NCI-H345 (cell line): Measurements from ENCODE around the gene DBNL.
A peak's percentile ranks its signal among the peaks of the same experiment; 100 is the strongest.

ENCODE experiments used
- DNase-seq: peaks from one replicate; lab custom pipeline; 2025; lab: John Stamatoyannopoulos, UW

Gene DBNL

GRCh38 chr7:44078521-44078920, 34.0 kb downstream of the DBNL start:
- DNase-seq: no peak

DNA sequence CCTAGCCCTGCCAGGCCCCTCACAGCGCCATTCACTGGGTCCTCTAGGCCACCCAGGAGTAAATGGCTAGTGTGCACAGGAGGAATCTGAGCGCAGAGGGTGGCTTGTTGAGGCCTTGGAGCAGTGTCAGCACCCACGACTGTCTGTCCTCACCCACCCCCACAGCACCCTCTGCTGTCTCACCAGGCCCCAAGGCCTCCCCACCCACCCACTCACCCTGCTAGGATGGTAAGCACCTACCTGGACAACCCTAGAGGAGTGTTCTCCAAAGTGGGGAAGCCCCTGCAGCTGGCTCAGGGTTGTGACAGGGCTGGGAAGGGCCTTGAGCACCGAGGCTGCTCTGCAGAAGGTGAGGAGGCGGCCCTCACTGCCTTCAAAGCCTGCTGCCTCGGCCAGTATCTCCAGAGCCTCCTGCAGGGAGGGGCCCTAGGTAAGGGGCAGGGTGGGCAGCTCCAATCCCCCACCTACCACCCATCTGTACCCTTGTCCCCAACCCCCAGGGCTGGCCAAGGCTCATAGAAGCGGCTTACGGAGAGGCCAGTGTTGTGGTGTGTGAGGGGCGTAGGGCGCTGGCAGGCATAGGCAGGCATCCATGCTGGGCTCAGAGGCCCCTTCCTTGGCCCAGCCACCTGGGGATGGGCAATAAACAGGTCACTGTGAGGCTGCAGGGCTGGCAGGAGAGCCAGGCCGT, 35.0 kb downstream of the DBNL start:
- DNase-seq: no peak

DNA sequence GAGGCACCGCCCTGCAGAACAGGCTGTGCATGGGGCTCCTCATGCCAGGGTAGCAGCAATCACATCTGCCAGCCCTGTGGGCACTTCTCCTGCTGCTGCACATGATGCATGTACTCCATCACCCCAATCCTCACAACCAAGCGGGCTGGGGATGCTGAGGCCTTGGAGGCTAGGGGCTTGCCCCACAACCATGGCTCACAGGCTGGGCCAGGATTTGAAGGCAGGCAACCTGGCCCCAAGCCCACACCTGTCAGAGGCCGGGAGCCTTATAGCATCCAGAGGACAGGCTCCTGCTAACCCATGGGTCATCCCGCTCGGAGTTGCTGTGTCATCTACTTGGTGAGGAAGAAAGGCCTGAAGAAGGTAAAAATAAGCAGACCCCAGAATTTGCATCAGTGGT, 35.6 kb downstream of the DBNL start:
- DNase-seq: no peak

DNA sequence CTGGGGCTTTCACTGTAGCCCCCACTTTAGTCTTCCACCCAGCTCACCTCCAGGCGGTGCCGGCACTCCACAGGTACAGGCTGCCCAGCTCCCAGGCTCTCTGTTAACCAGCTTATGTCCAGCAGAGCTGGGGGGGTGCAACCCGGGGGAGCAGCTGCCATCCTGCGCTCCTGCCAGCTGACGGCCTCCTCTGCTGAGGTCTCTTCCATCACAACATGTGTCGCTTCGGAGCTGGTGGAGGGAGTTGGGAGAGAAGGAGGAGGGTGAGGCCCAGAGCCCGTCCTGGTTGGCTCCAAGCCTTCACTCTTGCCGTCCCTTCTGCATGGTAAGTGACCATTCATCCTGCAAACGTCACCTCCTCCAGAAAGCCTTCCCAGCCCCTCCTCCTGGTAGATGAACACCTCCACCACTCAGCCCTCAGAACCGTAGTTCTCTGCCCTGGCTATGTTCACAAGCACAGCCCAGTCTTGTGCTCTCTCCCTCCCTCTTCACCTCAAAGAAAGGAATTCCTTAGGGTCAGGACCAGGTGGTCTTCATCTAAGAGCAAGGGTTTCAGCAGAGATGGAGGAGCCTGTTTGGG, 36.3 kb downstream of the DBNL start:
- no peak for DNase-seq

DNA sequence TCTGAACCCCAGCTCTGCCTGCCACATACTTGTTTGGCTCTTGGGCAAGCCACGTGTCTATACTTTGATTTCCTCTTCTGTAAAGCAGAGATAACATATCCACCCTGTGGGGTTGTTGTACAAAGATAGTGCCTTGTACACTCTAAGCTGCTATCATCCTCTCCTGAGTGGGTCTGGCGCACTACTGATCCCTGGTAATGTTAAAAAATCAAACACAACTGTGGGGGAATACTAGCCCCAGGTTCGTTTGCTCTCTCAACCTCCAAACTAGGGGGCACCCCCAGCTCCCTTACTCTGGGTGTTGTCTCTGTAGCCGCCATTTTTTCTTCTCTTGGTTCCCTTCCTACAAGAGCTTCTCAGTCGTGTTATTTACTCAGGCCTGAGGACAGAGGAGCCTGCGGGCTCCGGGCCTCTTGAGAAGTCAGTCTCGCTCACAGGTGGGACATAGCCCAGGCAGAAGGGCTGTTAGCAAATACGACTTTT, 36.8 kb downstream of the DBNL start:
- DNase-seq: no peak

GRCh38 chr7:44082541-44083207, 38.2 kb downstream of the DBNL start:
- DNase-seq: peak; percentile 99

DNA sequence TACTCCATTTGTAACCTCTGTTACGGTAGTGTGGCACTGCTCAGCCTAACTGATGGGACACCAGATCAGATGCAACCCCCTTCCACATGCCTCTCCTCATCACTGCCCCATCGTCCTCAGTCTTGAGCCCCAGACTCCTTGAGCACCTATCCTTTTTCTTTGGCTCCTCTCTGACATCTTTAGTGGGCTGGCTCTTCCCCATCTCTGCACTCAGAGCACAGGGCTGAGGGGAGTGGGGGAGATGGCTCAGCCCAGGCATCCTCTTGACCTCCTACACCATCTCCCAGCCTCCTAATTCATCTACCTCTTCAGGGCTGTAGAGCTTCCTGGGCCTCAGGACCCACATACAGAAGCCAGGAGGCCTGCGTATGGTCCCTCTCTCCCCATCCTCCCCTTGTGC, 39.3 kb downstream of the DBNL start:
- DNase-seq: no peak

GRCh38 chr7:44084701-44085100, 40.2 kb downstream of the DBNL start:
- no peak for DNase-seq

DNA sequence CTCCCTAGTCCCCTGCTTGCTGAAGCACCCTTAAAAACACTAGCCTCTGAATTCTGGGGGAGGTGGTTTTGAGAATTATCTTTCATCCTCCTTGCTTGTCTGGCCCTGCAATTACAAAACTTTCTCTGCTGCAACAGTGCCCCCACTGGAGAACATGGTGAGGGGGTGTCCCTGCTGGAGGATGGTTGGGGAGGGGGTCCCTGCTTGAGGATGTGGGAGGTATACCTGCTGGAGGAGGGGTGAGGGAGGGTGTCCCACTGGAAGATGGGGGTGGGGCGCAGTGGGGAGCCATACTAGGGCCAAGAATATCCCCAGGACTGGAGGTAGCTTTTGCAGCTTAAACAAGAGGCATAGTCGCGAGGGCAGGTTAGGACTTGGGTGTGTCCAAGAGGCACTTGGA, 41.0 kb downstream of the DBNL start:
- no peak for DNase-seq

DNA sequence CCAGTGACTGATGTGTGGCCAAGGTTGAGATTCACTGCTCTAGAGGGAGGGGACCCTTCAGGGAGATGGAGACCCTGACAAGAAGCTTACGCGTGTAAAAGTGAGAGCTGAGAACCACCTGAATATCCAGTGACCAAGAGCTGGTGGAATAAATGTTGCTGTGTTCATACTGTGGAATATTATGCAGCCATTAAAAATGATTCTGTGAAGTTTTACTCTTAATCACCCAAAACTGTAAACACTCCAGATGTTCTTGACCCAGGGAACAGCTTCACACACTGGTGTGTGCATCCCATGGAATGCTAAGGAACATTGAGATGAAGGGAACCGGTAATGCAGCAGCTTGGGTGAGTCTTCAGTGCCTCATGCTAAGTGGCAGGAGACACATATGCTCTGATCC, 42.1 kb downstream of the DBNL start:
- no peak for DNase-seq

GRCh38 chr7:44087911-44088838, 43.7 kb downstream of the DBNL start:
- DNase-seq: no peak

DNA sequence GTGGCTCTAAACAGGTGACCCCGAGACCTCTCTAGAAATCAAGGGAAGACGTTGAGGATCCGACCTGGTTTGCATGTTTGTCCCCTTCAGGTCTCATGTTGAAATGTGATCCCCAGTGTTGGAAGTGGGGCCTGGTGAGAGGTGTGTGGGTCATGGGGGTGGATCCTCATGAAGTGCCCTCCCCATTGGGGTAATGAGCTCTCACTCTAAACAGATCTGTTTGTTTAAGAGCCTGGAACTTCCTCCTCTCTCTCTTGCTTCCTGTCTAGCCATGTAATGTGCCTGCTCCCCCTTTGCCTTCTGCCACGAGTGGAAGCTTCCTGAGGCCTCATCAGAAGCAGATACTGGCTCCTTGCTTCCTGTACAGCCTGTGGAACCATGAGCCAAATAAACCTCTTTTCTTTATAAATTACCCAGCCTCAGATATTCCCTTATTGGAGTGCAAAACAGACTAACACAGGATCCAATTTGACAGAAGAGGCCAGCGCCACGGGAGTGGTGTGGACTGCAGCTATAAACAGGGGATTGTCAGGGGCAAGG, 48.7 kb downstream of the DBNL start:
- no peak for DNase-seq

DNA sequence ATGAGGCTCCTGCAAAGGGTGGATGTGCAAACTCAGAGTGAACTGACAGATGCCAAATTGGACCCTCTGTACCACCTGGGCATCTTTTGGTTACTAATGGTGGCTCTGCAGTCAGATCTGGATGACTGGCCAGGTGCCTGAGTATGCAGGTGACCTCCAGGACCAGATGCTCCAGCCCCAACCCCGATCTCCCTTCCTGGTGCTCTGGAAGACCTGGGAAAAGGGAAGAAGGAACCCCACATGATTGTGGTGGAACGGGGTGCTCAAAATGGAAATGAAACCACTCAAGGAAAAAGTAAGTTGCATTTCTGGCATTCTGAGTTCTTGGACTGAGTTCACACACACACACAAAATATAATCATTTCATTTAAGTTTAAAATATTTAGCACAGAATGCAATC, 49.9 kb downstream of the DBNL start:
- DNase-seq: no peak

DNA sequence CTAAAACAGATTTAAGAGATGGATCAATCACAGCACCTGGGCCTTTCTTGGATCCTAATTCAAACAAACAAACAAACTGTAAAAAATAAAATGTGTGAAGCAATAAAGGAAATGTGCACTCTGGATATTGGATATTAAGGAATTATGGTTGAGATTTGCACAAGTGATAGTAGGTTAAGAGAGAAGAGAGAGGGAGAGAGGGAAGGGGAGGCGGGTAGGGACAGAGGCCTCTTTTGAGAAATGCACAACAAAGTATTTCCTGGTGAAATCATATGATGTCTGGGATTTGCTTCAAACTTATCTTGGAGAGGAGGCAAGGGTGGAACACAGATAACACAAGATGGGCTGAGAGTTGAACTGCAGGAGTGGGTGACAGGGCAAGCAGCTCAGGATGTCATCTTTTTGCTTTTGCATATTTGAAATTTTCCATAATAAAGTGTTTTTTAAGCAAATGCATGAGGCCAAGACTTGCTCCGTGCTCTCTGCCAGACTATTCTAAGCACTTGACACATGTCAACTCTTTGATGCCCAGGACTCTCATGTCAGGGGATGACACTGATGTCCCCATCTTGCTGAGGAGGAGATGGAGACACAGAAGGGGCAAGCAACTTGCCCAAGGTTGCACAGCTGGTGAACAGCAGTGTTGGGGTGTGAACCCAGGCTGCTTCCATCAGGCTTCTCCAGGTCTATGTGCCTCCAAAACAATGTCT, 50.5 kb downstream of the DBNL start:
- no peak for DNase-seq

GRCh38 chr7:44095781-44096180, 51.3 kb downstream of the DBNL start:
- DNase-seq: no peak

GRCh38 chr7:44096326-44096881, 51.9 kb downstream of the DBNL start:
- DNase-seq: no peak

DNA sequence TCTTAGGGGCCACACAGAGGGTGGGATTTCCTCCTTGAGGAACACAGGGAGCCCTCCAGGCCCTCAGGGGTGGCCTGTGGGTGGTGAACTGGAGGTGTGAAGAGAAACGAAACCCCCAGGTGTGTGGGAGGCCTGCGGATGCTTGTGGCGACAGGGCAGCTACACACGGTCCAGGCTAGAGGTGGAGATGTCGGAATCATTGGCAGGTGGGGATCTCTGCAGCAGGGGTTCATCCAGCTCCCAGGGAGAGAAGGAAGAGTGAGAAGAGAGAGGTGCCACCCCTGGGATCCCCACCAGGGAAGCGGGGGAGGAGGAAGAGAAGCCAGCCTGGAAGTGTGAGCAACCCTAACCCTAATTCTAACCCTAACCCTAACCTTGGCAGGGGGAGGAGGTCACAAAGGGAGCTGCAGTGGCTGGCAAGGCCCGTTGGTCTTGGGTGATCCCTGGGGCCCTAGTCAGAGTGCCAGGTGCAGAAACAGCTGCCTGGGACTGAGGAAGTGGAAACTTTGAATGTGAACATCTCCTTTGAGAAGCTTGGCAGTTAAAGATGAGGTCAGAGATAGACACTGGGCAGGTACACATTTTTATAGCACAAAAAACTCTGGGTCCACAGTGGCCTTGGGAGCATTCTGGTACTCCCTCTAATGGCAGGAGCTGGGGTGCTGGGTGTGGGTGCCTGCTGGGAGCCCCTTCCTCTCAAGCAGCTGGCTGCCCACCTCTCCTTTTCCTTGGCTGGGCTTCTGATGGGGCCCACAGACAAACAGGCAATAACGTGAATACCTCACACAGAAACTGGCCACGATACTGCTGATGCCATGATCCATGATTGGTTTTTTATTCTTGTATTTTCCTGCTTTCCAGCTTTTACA, 52.8 kb downstream of the DBNL start:
- no peak for DNase-seq

DNA sequence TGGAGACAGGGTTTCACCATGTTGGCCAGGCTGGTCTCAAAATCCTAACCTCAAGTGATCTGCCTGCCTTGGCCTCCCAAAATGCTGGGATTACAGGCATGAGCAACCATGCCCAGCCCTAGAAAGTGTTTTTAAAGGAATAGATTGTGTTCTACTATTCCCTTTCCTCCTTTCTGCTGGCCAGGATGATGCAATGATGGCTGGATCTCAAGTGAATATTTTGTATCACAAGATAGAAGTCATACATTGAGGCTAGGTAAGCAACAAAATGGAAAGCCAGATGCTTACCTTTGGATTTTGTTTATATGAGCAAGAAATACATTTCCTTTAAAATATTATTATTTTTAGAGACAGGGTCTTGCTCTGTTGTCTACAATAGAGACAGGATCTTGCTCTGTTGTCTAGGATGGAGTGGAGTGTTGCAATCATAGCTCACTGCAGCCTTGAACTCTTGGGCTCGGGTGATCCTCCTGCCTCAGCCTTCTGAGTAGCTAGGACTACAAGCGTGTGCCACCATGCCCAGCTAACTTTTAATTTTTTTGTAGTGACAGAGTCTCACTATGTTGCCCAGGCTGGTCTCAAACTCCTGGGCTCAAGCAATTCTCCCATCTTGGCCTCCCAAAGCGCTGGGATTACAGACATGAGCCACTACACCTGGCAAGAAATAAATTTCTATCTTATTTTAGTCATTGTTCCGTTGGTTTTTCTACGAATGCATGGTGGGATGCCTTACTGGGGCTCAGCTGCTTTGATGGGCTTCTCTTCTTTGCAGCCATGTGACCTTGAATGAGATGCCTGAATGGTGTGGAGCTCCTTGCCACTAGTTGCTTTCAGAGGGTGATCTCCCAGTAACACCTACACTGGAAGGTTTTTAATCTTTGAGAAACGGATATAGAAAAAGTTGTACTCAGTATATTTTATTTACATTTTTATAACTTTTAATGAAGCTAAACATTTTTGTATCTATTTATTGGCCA, 53.9 kb downstream of the DBNL start:
- DNase-seq: no peak

GRCh38 chr7:44099669-44100068, 55.2 kb downstream of the DBNL start:
- no peak for DNase-seq
